PFSK-1 (cell line): ENCODE data around the gene GATA2. TPM values are rescaled to one million over a fixed set of nuclear protein-coding genes. Genes with fewer than 3 reads are reported as not detected.

Experiments used
- FOXP2 ChIP-seq: optimal IDR thresholded peaks from 2 replicates; pipeline ENCODE3; 2011; ENCODE audit warnings: borderline replicate concordance, control low read depth, inconsistent platforms; ENCODE audit not compliant: insufficient read depth; ENCODE audit errors: extremely low read length, extremely low read depth
- POLR2AphosphoS5 ChIP-seq: IDR thresholded peaks from 2 replicates; pipeline ENCODE4 v1.6.1; 2012; ENCODE audit warnings: low read depth, mild to moderate bottlenecking, control low read depth, low read length, moderate library complexity
- REST ChIP-seq, 2 experiments: IDR thresholded peaks; 2 replicates each; pipeline versions ENCODE4 v1.6.1 to v1.8.0; 2011 to 2012; ENCODE audit warnings: low read depth in 2 of 2, low read length in 2 of 2, control low read depth in 1 of 2, inconsistent platforms in 1 of 2, mild to moderate bottlenecking in 1 of 2, moderate library complexity in 1 of 2; ENCODE audit not compliant: insufficient read depth in 1 of 2
- SIN3A ChIP-seq: IDR thresholded peaks from 2 replicates; pipeline ENCODE4 v1.6.1; 2012; ENCODE audit warnings: mild to moderate bottlenecking, low read length, moderate library complexity, borderline replicate concordance; ENCODE audit not compliant: insufficient read depth
- TAF1 ChIP-seq: IDR thresholded peaks from 2 replicates; pipeline ENCODE4 v1.6.1; 2012; ENCODE audit warnings: low read length, control low read depth, borderline replicate concordance; ENCODE audit not compliant: insufficient read depth
- polyA plus RNA-seq: library from polyadenylated mRNA; unstranded; fragments of >200 nt; gene quantifications from one replicate; pipeline ENCODE4 v1.2.1, GENCODE V29; 2012; ENCODE audit warnings: low read depth, missing spikeins; ENCODE audit not compliant: insufficient read length

The GATA2 gene
- 15.5 TPM for polyA plus RNA-seq

GRCh38 chr3:128492671-128493569, at the start of gene GATA2:
Gene GATA2, minus strand, starts transcription at chr3:128493201. Its CDS starts 6,170 bp downstream, at chr3:128487031.
- no peak for TF ChIP-seq REST (IDR thresholded peaks at IDR 0.05; ENCODE audit: insufficient read depth in 1 of 2, low read depth in 2 of 2, low read length in 2 of 2)
- TF ChIP-seq POLR2AphosphoS5: no peak
- TF ChIP-seq FOXP2: no peak
- TF ChIP-seq TAF1: no peak
- TF ChIP-seq SIN3A: no peak

- TF ChIP-seq FOXP2 (no peak), POLR2AphosphoS5 (no peak), REST (IDR thresholded peaks at IDR 0.05; ENCODE audit: insufficient read depth in 1 of 2, low read depth in 2 of 2, low read length in 2 of 2) (no peak), SIN3A (no peak), TAF1 (no peak)
Observed at GRCh38 chr3:128541246-128541645, 48.2 kb upstream of the GATA2 start.

- TF ChIP-seq TAF1 (no peak), POLR2AphosphoS5 (no peak), SIN3A (no peak), FOXP2 (no peak), REST (IDR thresholded peaks at IDR 0.05; ENCODE audit: insufficient read depth in 1 of 2, low read depth in 2 of 2, low read length in 2 of 2) (no peak)
Observed at GRCh38 chr3:128539376-128539775, 46.4 kb upstream of the GATA2 start.

GRCh38 chr3:128537091-128537703, 44.2 kb upstream of the GATA2 start:
- TF ChIP-seq REST (IDR thresholded peaks at IDR 0.05; ENCODE audit: insufficient read depth in 1 of 2, low read depth in 2 of 2, low read length in 2 of 2): no peak
- no peak for TF ChIP-seq SIN3A
- no peak for TF ChIP-seq TAF1
- TF ChIP-seq POLR2AphosphoS5: no peak
- no peak for TF ChIP-seq FOXP2
